NCI-H1048 (cell line): ENCODE measurements around the gene YEATS2.

ENCODE experiments used
- DNase-seq: peaks from one replicate; lab custom pipeline; 2025; lab: John Stamatoyannopoulos, UW

YEATS2 gene

DNA sequence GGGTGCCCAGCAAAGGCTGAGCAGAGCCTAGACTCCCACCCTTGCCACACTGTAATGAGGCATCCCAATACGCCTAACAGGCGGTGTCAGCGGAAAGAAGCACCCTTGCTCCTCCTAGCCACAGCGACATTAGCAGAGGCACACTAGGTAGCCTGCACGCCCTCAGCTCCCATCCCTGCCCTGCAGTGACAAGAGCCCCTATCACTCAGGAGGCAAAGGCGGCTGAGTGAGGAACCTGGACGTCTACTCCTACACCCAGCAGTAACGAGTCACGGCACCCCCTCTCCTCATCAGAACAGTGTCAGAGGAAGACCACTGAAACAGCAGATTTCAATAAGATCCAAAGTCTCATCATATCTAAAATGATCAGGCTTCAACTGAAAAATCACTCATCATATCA, 139.8 kb downstream of the YEATS2 start:
- no peak for DNase-seq

DNA sequence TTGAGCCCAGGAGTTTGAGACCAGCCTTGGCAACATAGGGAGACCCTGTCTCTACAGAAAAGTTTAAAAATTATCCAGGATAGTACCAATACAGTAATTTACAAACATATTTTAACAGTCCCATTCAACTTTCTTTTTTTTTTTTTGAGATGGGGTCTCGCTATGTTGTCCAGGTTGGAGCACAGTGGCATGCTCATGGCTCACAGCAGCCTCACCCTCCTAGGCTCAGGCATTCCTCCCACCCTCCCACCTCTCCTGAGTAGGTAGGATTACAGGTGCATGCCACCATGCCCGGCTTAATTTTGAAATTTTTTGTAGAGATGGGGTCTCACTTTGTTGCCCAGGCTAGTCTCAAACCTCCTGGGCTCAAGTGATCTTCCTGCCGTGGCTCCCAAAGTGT, 140.3 kb downstream of the YEATS2 start:
- no peak for DNase-seq

GRCh38 chr3:183839751-183840150, 142.2 kb downstream of the YEATS2 start:
- DNase-seq, result no peak

DNA sequence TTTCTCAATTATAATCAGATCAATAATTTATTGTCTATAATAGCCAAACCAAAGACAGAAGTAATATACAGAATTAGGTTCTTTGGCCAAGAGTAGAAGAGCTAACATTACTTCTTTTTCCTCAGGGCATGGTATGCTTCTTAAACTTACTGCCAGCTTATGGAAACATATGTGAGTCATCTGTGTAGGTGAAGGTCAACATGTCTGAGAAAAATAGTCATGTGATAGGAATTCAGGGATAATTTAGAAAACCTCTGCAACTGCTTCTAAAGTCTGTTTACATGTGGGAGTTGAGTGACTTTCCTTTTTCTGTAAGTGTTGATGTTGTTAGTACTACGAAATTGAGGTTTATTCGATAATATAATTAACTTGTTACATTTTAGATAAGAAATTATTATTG, 147.0 kb downstream of the YEATS2 start:
- no peak for DNase-seq

- DNase-seq, result no peak
Measured at GRCh38 chr3:183845090-183845489, 147.5 kb downstream of the YEATS2 start.

- DNase-seq, result no peak
Measured at GRCh38 chr3:183845608-183846288, 148.2 kb downstream of the YEATS2 start.

- DNase-seq, result no peak
Measured at GRCh38 chr3:183854318-183855035, 156.9 kb downstream of the YEATS2 start.

GRCh38 chr3:183857863-183858262, 160.3 kb downstream of the YEATS2 start:
- no peak for DNase-seq
